ENCODE data around the gene GUCA1A.

- TF ChIP-seq CTCF (IDR thresholded peaks at IDR 0.05) (no peak), POLR2A (IDR thresholded peaks at IDR 0.05) (peak in 1 of 2 donors; percentile 46)
These were observed 30.9 kb upstream of the GUCA1A start, which contains the start of gene C6orf132 for GRCh38 chr6:42142118-42142835.
